GM18861 (cell line): ENCODE data around the gene CCSAP.
"Not testable (repeated sequence)": the region's sequence is repeated elsewhere in the genome, so short reads cannot be mapped to it uniquely, and the experiment has no call there.

Experiments
- ATAC-seq: cut with Tn5 transposase; IDR thresholded peaks from one replicate; pipeline ENCODE4 v1.9.1; 2021; ENCODE audit not compliant: unreplicated experiment

CCSAP gene

GRCh38 chr1:229342656-229343569, at the start of gene CCSAP:
Gene CCSAP (minus strand): TSS chr1:229343047. CDS start chr1:229342465, 582 bp downstream.
- peak; percentile 34 for ATAC-seq

GRCh38 chr1:229390130-229390529, 47.3 kb upstream of the CCSAP start:
- ATAC-seq: no peak

- ATAC-seq: no peak
Measured at GRCh38 chr1:229388897-229389580, 46.2 kb upstream of the CCSAP start.

GRCh38 chr1:229385853-229386456, 43.1 kb upstream of the CCSAP start:
- ATAC-seq: no peak

GRCh38 chr1:229384822-229385221, 42.0 kb upstream of the CCSAP start:
- ATAC-seq: no peak

GRCh38 chr1:229383961-229384360, 41.1 kb upstream of the CCSAP start:
- ATAC-seq: no peak

- no peak for ATAC-seq
Measured at GRCh38 chr1:229383188-229383587, 40.3 kb upstream of the CCSAP start.

- no peak for ATAC-seq
Measured at GRCh38 chr1:229381234-229381633, 38.4 kb upstream of the CCSAP start.

GRCh38 chr1:229380536-229381160, 37.8 kb upstream of the CCSAP start:
- no peak for ATAC-seq

GRCh38 chr1:229379846-229380245, 37.0 kb upstream of the CCSAP start:
- ATAC-seq: no peak

- ATAC-seq: no peak
Measured at GRCh38 chr1:229378586-229379367, 35.9 kb upstream of the CCSAP start.

GRCh38 chr1:229378035-229378434, 35.2 kb upstream of the CCSAP start:
- ATAC-seq: not testable (repeated sequence)

- ATAC-seq: no peak
Measured at GRCh38 chr1:229377429-229377828, 34.6 kb upstream of the CCSAP start.

- no peak for ATAC-seq
Measured at GRCh38 chr1:229376521-229376920, 33.7 kb upstream of the CCSAP start.

- no peak for ATAC-seq
Measured at GRCh38 chr1:229374485-229374884, 31.6 kb upstream of the CCSAP start.

- ATAC-seq: no peak
Measured at GRCh38 chr1:229373395-229373794, 30.5 kb upstream of the CCSAP start.

GRCh38 chr1:229372251-229372650, 29.4 kb upstream of the CCSAP start:
- ATAC-seq: no peak

GRCh38 chr1:229371624-229372023, 28.8 kb upstream of the CCSAP start:
- no peak for ATAC-seq

- ATAC-seq: peak; percentile 37
Measured at GRCh38 chr1:229370601-229371021, 27.8 kb upstream of the CCSAP start.

GRCh38 chr1:229368347-229368746, 25.5 kb upstream of the CCSAP start:
- ATAC-seq: peak; percentile 62
